Glutamatergic neuron (in vitro differentiated cells): Measurements from ENCODE around the gene ISM1. TPM values are rescaled to one million over a fixed set of nuclear protein-coding genes. Genes with fewer than 3 reads are reported as not detected.

Source experiments
- DNase-seq: peaks from one replicate; pipeline ENCODE4 v3.0.0; 2022
- H3K27ac Mint-ChIP-seq: one replicate; pipeline ENCODE4 v1.8.0; 2020; ENCODE audit warnings: mild to moderate bottlenecking, mixed read lengths, inconsistent platforms; ENCODE audit not compliant: unreplicated experiment
- H3K27me3 Mint-ChIP-seq: one replicate; pipeline ENCODE4 v1.8.0; 2020; ENCODE audit warnings: mild to moderate bottlenecking, moderate library complexity, mixed read lengths, inconsistent platforms; ENCODE audit not compliant: unreplicated experiment
- H3K36me3 Mint-ChIP-seq: one replicate; pipeline ENCODE4 v1.8.0; 2020; ENCODE audit warnings: mild to moderate bottlenecking, mixed read lengths, inconsistent platforms; ENCODE audit not compliant: unreplicated experiment
- H3K4me1 Mint-ChIP-seq: one replicate; pipeline ENCODE4 v1.8.0; 2020; ENCODE audit warnings: mild to moderate bottlenecking, low read depth, mixed read lengths, inconsistent platforms; ENCODE audit not compliant: unreplicated experiment
- H3K4me3 Mint-ChIP-seq: one replicate; pipeline ENCODE4 v1.8.0; 2020; ENCODE audit warnings: mild to moderate bottlenecking, mixed read lengths, inconsistent platforms; ENCODE audit not compliant: unreplicated experiment
- H3K9me3 Mint-ChIP-seq: one replicate; pipeline ENCODE4 v1.8.0; 2020; ENCODE audit warnings: mild to moderate bottlenecking, moderate library complexity, mixed read lengths, inconsistent platforms; ENCODE audit not compliant: unreplicated experiment
- CTCF ChIP-seq: fragments of 200-600 bp; sonication (generic); IDR thresholded peaks from one replicate; pipeline ENCODE4 v1.5.0; 2021; ENCODE audit not compliant: partially characterized antibody, unreplicated experiment
- total RNA-seq: library from RNA; stranded (reverse); fragmentation: NEBNext Ultra II Directional; extraction: Animal tissue kit (Norgen Biotek cat#: 25700); gene quantifications from one replicate; pipeline ENCODE4 v1.2.1, GENCODE V29; 2021; ENCODE audit not compliant: unreplicated experiment

The ISM1 gene
- total RNA-seq, 1 donor from 2014 or later = 0.32 TPM

GRCh38 chr20:13265941-13266340, 44.9 kb downstream of the ISM1 start:
- Mint-ChIP-seq H3K27me3 (peaks cover 6% of the 10 kb centered on the region), H3K27ac (no peak overlapping the region), H3K9me3 (peaks cover 3% of the 10 kb centered on the region), H3K36me3 (no peaks in the 10 kb centered on the region), H3K4me1 (peaks cover 20% of the 10 kb centered on the region), H3K4me3 (no peak overlapping the region)
- no peak for TF ChIP-seq CTCF
- DNase-seq = no peak

GRCh38 chr20:13267231-13267630, 46.2 kb downstream of the ISM1 start:
- no peak for TF ChIP-seq CTCF
- DNase-seq = no peak
- Mint-ChIP-seq H3K27me3 (peaks cover 6% of the 10 kb centered on the region), H3K27ac (no peak overlapping the region), H3K4me3 (no peak overlapping the region), H3K36me3 (no peaks in the 10 kb centered on the region), H3K4me1 (peaks cover 24% of the 10 kb centered on the region), H3K9me3 (peaks cover 2% of the 10 kb centered on the region)

- Mint-ChIP-seq H3K27me3 (peaks cover 6% of the 10 kb centered on the region), H3K36me3 (no peaks in the 10 kb centered on the region), H3K9me3 (peaks cover 2% of the 10 kb centered on the region), H3K4me3 (no peak overlapping the region), H3K27ac (no peak overlapping the region), H3K4me1 (peaks cover 19% of the 10 kb centered on the region)
- DNase-seq = no peak
- TF ChIP-seq CTCF = no peak
Measured at GRCh38 chr20:13268953-13269352, 47.9 kb downstream of the ISM1 start.

GRCh38 chr20:13270211-13270610, 49.1 kb downstream of the ISM1 start:
- Mint-ChIP-seq H3K27me3 (peaks cover 6% of the 10 kb centered on the region), H3K4me3 (no peak overlapping the region), H3K4me1 (peaks cover 25% of the 10 kb centered on the region), H3K9me3 (no peaks in the 10 kb centered on the region), H3K27ac (no peak overlapping the region), H3K36me3 (no peaks in the 10 kb centered on the region)
- DNase-seq = no peak
- TF ChIP-seq CTCF = no peak

- Mint-ChIP-seq H3K4me3 (no peak overlapping the region), H3K27me3 (peaks cover 6% of the 10 kb centered on the region)
Measured at GRCh38 chr20:13271098-13271497, 50.0 kb downstream of the ISM1 start.

More at GRCh38 chr20:13271098-13271497, 50.0 kb downstream of the ISM1 start:
- no peak for TF ChIP-seq CTCF
- Mint-ChIP-seq H3K36me3 (no peaks in the 10 kb centered on the region), H3K4me1 (peaks cover 29% of the 10 kb centered on the region), H3K27ac (no peak overlapping the region), H3K9me3 (no peaks in the 10 kb centered on the region)
- DNase-seq = no peak
